ENCODE data around the gene NEO1.
"Not testable (repeated sequence)": the region's sequence is repeated elsewhere in the genome, so short reads cannot be mapped to it uniquely, and the experiment has no call there.

The NEO1 gene

DNA sequence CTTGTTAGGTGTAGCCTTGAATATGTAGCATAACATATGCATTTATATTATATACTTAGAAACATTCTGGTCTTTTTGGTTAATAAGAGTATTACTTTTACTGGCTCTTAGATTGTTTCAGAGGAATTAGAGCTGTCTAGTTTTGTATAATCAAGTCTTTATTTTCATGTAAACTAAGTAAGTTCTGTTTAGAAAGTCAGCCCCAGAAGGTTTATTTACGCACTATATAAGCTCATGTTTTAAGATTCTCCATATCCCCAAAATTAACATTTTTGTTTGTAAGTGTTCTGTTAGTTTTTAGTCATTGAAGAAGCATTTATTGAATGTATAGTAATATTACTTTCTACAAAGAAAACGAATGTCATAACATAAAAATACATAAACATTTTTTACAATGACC, 158.4 kb downstream of the NEO1 start:
- no peak overlapping the region for H3K14ac ChIP-seq (ENCODE audit: low read length)
- H2BK12ac ChIP-seq (ENCODE audit: low read length): no peak overlapping the region
- H3K27me3 ChIP-seq (ENCODE audit: insufficient read depth, low read length): no peaks in the 10 kb centered on the region
- no peak for DNase-seq
- no peaks in the 10 kb centered on the region for H3K4me1 ChIP-seq (ENCODE audit: control insufficient read depth in 1 of 2, insufficient read depth in 2 of 2, low read length in 2 of 2)
- H3K79me2 ChIP-seq (ENCODE audit: control insufficient read depth, insufficient read depth, low read length, poor library complexity): no peaks in the 10 kb centered on the region
- H2BK5ac ChIP-seq (ENCODE audit: low read depth, low read length, poor library complexity): no peak overlapping the region
- no peak overlapping the region for H2BK120ac ChIP-seq (ENCODE audit: insufficient read depth, low read length, poor library complexity)
- H2AFZ ChIP-seq (ENCODE audit: insufficient read depth, low read length, poor library complexity): no peak overlapping the region
- H3K9ac ChIP-seq (ENCODE audit: low read length): no peak overlapping the region
- no peak overlapping the region for H3K18ac ChIP-seq (ENCODE audit: low read length)
- H4K8ac ChIP-seq (ENCODE audit: low read depth, low read length): no peak overlapping the region
- no CpG with 5 or more reads among the region's 2 CpGs for WGBS (ENCODE audit: extremely low coverage, insufficient coverage, insufficient read length)
- H3K4me2 ChIP-seq (ENCODE audit: low read length): no peak overlapping the region
- no peak overlapping the region for H3K4ac ChIP-seq (ENCODE audit: low read depth, low read length)
- H3K36me3 ChIP-seq (ENCODE audit: control insufficient read depth in 1 of 2, insufficient read depth in 2 of 2, low read length in 2 of 2): no peaks in the 10 kb centered on the region
- H2AK5ac ChIP-seq (ENCODE audit: low read length): no peak overlapping the region
- no peaks in the 10 kb centered on the region for H3K79me1 ChIP-seq (ENCODE audit: low read length)
- no peak overlapping the region for H3K23ac ChIP-seq (ENCODE audit: low read length)
- H4K12ac ChIP-seq (ENCODE audit: low read depth, low read length): no peak overlapping the region
- no peaks in the 10 kb centered on the region for H3K9me3 ChIP-seq (ENCODE audit: insufficient read depth, low read depth, low read length)
- H4K91ac ChIP-seq (ENCODE audit: low read depth, low read length): no peak overlapping the region
- no peak overlapping the region for H3K27ac ChIP-seq (ENCODE audit: low read depth, low read length)
- no peak overlapping the region for H3K4me3 ChIP-seq (ENCODE audit: low read depth, low read length)

DNA sequence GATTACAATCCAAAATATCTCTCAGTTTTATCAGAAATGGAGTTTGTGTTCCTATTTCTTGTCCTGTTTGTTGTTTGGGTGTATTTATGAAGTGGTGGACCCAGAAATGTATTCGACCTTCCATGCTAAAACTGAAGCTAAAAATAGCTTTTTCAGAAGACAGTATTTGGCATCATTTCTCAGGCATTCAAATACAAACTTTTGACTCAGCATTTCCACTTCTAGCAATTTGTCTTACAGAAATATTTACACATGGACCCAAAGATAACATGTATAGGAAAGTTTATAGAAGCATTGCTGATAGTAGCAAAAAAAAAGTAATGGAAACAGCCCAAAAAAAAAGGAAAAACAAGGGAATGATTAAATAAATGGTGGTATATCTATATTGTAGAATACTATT, 160.2 kb downstream of the NEO1 start:
- no peak overlapping the region for H3K9ac ChIP-seq (ENCODE audit: low read length)
- H3K4me2 ChIP-seq (ENCODE audit: low read length): no peak overlapping the region
- no peak overlapping the region for H3K4ac ChIP-seq (ENCODE audit: low read depth, low read length)
- no peak overlapping the region for H3K14ac ChIP-seq (ENCODE audit: low read length)
- H2BK5ac ChIP-seq (ENCODE audit: low read depth, low read length, poor library complexity): no peak overlapping the region
- no peaks in the 10 kb centered on the region for H3K79me2 ChIP-seq (ENCODE audit: control insufficient read depth, insufficient read depth, low read length, poor library complexity)
- H4K12ac ChIP-seq (ENCODE audit: low read depth, low read length): no peak overlapping the region
- no peak overlapping the region for H3K27ac ChIP-seq (ENCODE audit: low read depth, low read length)
- no peak overlapping the region for H2AK5ac ChIP-seq (ENCODE audit: low read length)
- no peaks in the 10 kb centered on the region for H3K36me3 ChIP-seq (ENCODE audit: control insufficient read depth in 1 of 2, insufficient read depth in 2 of 2, low read length in 2 of 2)
- no peaks in the 10 kb centered on the region for H3K9me3 ChIP-seq (ENCODE audit: insufficient read depth, low read depth, low read length)
- H4K8ac ChIP-seq (ENCODE audit: low read depth, low read length): no peak overlapping the region
- WGBS (ENCODE audit: extremely low coverage, insufficient coverage, insufficient read length): no CpG with 5 or more reads among the region's 1 CpG
- no peak overlapping the region for H3K4me3 ChIP-seq (ENCODE audit: low read depth, low read length)
- no peak overlapping the region for H3K23ac ChIP-seq (ENCODE audit: low read length)
- H2BK120ac ChIP-seq (ENCODE audit: insufficient read depth, low read length, poor library complexity): no peak overlapping the region
- H3K27me3 ChIP-seq (ENCODE audit: insufficient read depth, low read length): no peaks in the 10 kb centered on the region
- no peak overlapping the region for H4K91ac ChIP-seq (ENCODE audit: low read depth, low read length)
- no peaks in the 10 kb centered on the region for H3K4me1 ChIP-seq (ENCODE audit: control insufficient read depth in 1 of 2, insufficient read depth in 2 of 2, low read length in 2 of 2)
- H2AFZ ChIP-seq (ENCODE audit: insufficient read depth, low read length, poor library complexity): no peak overlapping the region
- H3K18ac ChIP-seq (ENCODE audit: low read length): no peak overlapping the region
- no peak for DNase-seq
- no peaks in the 10 kb centered on the region for H3K79me1 ChIP-seq (ENCODE audit: low read length)
- H2BK12ac ChIP-seq (ENCODE audit: low read length): no peak overlapping the region

DNA sequence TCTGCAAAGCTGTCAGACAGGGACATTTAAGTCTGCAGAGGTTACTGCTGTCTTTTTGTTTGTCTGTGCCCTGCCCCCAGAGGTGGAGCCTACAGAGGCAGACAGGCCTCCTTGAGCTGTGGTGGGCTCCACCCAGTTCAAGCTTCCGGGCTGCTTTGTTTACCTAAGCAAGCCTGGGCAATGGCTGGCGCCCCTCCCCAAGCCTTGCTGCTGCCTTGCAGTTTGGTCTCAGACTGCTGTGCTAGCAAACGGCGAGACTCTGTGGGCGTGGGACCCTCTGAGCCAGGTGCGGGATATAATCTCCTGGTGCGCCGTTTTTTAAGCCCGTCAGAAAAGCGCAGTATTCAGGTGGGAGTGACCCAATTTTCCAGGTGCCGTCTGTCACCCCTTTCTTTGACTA, 169.2 kb downstream of the NEO1 start:
- H3K4me2 ChIP-seq (ENCODE audit: low read length); H3K36me3 ChIP-seq (ENCODE audit: control insufficient read depth in 1 of 2, insufficient read depth in 2 of 2, low read length in 2 of 2); H3K27me3 ChIP-seq (ENCODE audit: insufficient read depth, low read length); H2AK5ac ChIP-seq (ENCODE audit: low read length); H3K14ac ChIP-seq (ENCODE audit: low read length); H4K91ac ChIP-seq (ENCODE audit: low read depth, low read length); H3K9ac ChIP-seq (ENCODE audit: low read length); H3K4me1 ChIP-seq (ENCODE audit: control insufficient read depth in 1 of 2, insufficient read depth in 2 of 2, low read length in 2 of 2); DNase-seq; H3K27ac ChIP-seq (ENCODE audit: low read depth, low read length); H2BK5ac ChIP-seq (ENCODE audit: low read depth, low read length, poor library complexity); H2BK12ac ChIP-seq (ENCODE audit: low read length); H3K9me3 ChIP-seq (ENCODE audit: insufficient read depth, low read depth, low read length); H3K4me3 ChIP-seq (ENCODE audit: low read depth, low read length); H4K12ac ChIP-seq (ENCODE audit: low read depth, low read length); H4K8ac ChIP-seq (ENCODE audit: low read depth, low read length); H3K18ac ChIP-seq (ENCODE audit: low read length); H3K79me1 ChIP-seq (ENCODE audit: low read length); H2BK120ac ChIP-seq (ENCODE audit: insufficient read depth, low read length, poor library complexity); H2AFZ ChIP-seq (ENCODE audit: insufficient read depth, low read length, poor library complexity); H3K4ac ChIP-seq (ENCODE audit: low read depth, low read length); H3K79me2 ChIP-seq (ENCODE audit: control insufficient read depth, insufficient read depth, low read length, poor library complexity); H3K23ac ChIP-seq (ENCODE audit: low read length): not testable (repeated sequence)
- WGBS (ENCODE audit: extremely low coverage, insufficient coverage, insufficient read length): no CpG with 5 or more reads among the region's 11 CpGs

DNA sequence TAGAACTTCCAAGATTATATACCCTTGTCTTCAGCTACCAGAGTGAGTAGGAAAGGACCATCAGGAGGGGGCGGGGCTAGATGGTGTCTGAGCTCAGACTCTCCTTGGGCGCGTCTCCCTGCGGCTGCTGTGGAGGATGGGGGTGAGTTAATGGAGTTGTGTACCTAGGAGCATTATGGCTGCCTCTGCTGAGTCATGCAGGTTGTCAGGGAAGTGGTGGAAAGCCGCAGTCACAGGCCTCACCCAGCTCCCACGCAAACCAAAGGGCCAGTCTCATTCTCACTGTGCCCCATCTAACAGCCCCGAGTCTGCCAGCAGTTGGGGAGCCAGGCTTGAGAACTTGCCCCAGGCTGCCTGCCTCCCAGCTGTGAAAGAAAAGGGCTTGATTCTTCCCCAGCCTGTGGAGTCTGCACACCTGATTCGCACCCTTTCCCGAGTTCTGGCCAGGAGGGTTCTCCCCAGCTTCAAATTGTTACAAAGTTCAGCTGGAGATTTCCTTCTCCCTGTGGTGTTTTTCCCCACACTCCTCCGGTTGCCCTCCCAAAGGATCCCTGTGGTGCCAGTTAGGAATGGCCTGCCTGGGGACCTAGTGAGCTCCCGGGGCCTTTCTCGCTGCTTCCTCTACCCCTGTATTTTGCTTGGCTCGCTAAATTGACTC, 173.2 kb downstream of the NEO1 start:
- no peak overlapping the region for H3K27ac ChIP-seq (ENCODE audit: low read depth, low read length)
- no peak for DNase-seq
- no peak overlapping the region for H3K4ac ChIP-seq (ENCODE audit: low read depth, low read length)
- H3K9me3 ChIP-seq (ENCODE audit: insufficient read depth, low read depth, low read length): peaks cover 2% of the 10 kb centered on the region
- H3K14ac ChIP-seq (ENCODE audit: low read length): no peak overlapping the region
- no CpG with 5 or more reads among the region's 13 CpGs for WGBS (ENCODE audit: extremely low coverage, insufficient coverage, insufficient read length)
- no peak overlapping the region for H3K4me3 ChIP-seq (ENCODE audit: low read depth, low read length)
- peaks cover 3% of the 10 kb centered on the region for H3K79me1 ChIP-seq (ENCODE audit: low read length)
- no peak overlapping the region for H3K9ac ChIP-seq (ENCODE audit: low read length)
- no peak overlapping the region for H4K91ac ChIP-seq (ENCODE audit: low read depth, low read length)
- no peak overlapping the region for H3K23ac ChIP-seq (ENCODE audit: low read length)
- peaks cover 0 to under 1% of the 10 kb centered on the region in 2 experiments for H3K36me3 ChIP-seq (ENCODE audit: control insufficient read depth in 1 of 2, insufficient read depth in 2 of 2, low read length in 2 of 2)
- H4K8ac ChIP-seq (ENCODE audit: low read depth, low read length): peak overlapping the region; percentile 29
- no peaks in the 10 kb centered on the region for H3K4me1 ChIP-seq (ENCODE audit: control insufficient read depth in 1 of 2, insufficient read depth in 2 of 2, low read length in 2 of 2)
- no peaks in the 10 kb centered on the region for H3K79me2 ChIP-seq (ENCODE audit: control insufficient read depth, insufficient read depth, low read length, poor library complexity)
- no peaks in the 10 kb centered on the region for H3K27me3 ChIP-seq (ENCODE audit: insufficient read depth, low read length)
- H4K12ac ChIP-seq (ENCODE audit: low read depth, low read length): no peak overlapping the region
- H2AK5ac ChIP-seq (ENCODE audit: low read length): no peak overlapping the region
- no peak overlapping the region for H2BK120ac ChIP-seq (ENCODE audit: insufficient read depth, low read length, poor library complexity)
- no peak overlapping the region for H2AFZ ChIP-seq (ENCODE audit: insufficient read depth, low read length, poor library complexity)
- no peak overlapping the region for H3K18ac ChIP-seq (ENCODE audit: low read length)
- H3K4me2 ChIP-seq (ENCODE audit: low read length): no peak overlapping the region
- H2BK12ac ChIP-seq (ENCODE audit: low read length): no peak overlapping the region
- H2BK5ac ChIP-seq (ENCODE audit: low read depth, low read length, poor library complexity): no peak overlapping the region
